SK-N-MC (cell line): ENCODE data around the gene NTSR1.

ENCODE experiments used
- EZH2 ChIP-seq: fragments of 200-600 bp; sonication (generic); IDR thresholded peaks from one replicate; pipeline ENCODE4 v1.6.1; 2017; ENCODE audit warnings: antibody characterized with exemption
- FOXP2 ChIP-seq: optimal IDR thresholded peaks from 2 replicates; pipeline ENCODE3; 2011; ENCODE audit warnings: mild to moderate bottlenecking, moderate library complexity; ENCODE audit not compliant: insufficient read depth; ENCODE audit errors: extremely low read length, control extremely low read depth
- POLR2AphosphoS5 ChIP-seq: IDR thresholded peaks from 2 replicates; pipeline ENCODE4 v1.6.1; 2012; ENCODE audit warnings: mild to moderate bottlenecking, low read depth, low read length, borderline replicate concordance

GRCh38 chr20:62696989-62697388, 11.6 kb upstream of the NTSR1 start:
- no peak for TF ChIP-seq POLR2AphosphoS5
- TF ChIP-seq EZH2 = no peak
- no peak for TF ChIP-seq FOXP2
